Measurements from ENCODE around the gene SMO.
"Not testable (repeated sequence)": the region's sequence is repeated elsewhere in the genome, so short reads cannot be mapped to it uniquely, and the experiment has no call there.

The SMO gene

DNA sequence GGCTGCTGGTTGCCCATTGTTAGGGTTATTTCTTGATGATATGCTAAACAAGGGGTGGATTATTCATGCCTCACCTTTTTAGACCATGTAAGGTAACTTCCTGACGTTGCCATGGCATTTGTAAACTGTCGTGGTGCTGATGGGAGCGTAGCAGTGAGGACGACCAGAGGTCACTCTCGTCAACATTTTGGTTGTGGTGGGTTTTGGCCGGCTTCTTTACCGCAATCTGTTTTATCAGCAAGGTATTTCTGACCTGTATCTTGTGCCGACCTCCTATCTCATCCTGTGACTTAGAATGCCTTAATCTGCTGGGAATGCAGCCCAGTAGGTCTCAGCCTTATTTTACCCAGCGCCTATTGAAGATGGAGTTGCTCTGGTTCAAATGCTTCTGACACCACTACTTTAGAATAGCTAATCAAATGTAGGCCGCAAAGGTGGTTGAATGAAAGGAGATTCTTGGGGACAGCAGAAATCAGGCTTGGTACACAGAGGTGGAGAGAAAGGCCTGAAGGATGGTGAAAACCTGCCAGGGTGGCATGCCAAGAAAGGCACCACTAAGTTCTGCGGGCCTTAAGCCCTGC is 17.9 kb upstream of the SMO start:
- Histone ChIP-seq H3K4me1 (ENCODE audit: insufficient read depth, low read length) (peaks cover 22% of the 10 kb centered on the region), H3K36me3 (ENCODE audit: insufficient read depth, low read length) (peaks cover 10% of the 10 kb centered on the region), H3K27me3 (ENCODE audit: insufficient read depth, low read length) (peaks cover 3% of the 10 kb centered on the region; the same call in 1 of the 2 replicates), H3K9ac (ENCODE audit: low read depth, low read length) (peak overlapping the region; percentile 83; the same call in 1 of the 2 replicates), H3K9me3 (ENCODE audit: insufficient read depth, low read depth, low read length) (no peaks in the 10 kb centered on the region), H3K4me3 (ENCODE audit: low read length) (peak overlapping the region; percentile 53), H3K27ac (ENCODE audit: low read depth, low read length) (peak overlapping the region; percentile 86; the same call in 1 of the 2 replicates)
- 35% methylated on average over 11 of the region's 11 CpGs for WGBS

DNA sequence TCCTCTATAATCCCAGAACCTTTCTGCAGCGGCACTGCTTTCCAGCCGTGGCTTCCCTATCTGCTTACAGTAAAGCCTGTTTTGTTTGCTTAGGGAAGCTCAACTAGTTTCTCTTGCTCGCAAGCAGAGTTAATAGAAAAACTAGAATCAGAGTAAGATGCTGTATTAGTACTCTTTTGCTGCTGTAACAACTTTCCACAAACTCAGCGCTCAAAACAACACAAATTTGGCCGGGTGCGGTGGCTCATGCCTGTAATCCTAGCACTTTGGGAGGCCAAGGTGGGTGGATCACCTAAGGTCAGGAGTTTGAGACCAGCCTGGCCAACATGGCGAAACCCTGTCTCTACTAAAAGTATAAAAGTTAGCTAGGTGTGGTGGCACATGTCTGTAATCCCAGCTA is 14.6 kb upstream of the SMO start:
- H3K4me1 ChIP-seq (ENCODE audit: insufficient read depth, low read length) = peaks cover 12% of the 10 kb centered on the region
- H3K4me3 ChIP-seq (ENCODE audit: low read length); H3K27ac ChIP-seq (ENCODE audit: low read depth, low read length); H3K9me3 ChIP-seq (ENCODE audit: insufficient read depth, low read depth, low read length); H3K36me3 ChIP-seq (ENCODE audit: insufficient read depth, low read length); H3K9ac ChIP-seq (ENCODE audit: low read depth, low read length); H3K27me3 ChIP-seq (ENCODE audit: insufficient read depth, low read length): not testable (repeated sequence)
- WGBS = 96% methylated on average over 7 of the region's 7 CpGs

DNA sequence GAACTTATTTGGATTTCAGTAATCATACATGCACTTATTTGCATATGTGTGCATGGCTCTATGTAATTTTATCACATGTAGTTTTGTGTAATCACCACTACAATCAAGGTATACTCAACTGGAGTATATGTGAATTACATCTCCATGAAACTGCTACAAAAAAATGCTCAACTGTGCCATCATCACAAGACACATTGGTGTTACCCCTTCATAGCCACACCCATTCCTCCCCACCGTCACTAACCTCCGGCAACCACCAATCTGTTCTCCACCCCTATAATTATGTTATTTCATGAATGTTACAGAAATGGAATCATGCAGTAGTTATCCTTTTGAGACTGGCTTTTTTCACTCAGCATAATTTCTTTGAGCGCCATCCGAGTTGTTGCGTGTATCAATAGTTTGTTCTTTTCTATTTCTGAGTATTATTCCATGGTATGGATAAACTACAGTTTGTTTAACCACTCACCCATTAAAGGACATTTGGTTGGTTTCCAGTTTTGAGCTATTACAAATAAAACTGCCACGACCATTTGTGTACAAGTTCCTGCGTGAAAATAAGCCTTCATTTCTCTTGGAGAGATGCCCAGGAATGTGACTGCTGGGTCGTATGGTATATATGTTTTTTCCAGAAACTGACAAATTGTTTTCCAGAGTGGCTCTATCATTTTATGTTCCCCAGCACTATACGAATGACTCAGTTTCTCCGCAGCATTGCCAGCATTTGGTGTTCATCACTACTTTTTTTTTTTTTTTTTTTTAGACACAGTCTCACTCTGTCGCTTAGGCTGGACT is 11.3 kb upstream of the SMO start:
- H3K9ac ChIP-seq (ENCODE audit: low read depth, low read length) = no peak overlapping the region
- 95% methylated on average over 11 of the region's 11 CpGs for WGBS

DNA sequence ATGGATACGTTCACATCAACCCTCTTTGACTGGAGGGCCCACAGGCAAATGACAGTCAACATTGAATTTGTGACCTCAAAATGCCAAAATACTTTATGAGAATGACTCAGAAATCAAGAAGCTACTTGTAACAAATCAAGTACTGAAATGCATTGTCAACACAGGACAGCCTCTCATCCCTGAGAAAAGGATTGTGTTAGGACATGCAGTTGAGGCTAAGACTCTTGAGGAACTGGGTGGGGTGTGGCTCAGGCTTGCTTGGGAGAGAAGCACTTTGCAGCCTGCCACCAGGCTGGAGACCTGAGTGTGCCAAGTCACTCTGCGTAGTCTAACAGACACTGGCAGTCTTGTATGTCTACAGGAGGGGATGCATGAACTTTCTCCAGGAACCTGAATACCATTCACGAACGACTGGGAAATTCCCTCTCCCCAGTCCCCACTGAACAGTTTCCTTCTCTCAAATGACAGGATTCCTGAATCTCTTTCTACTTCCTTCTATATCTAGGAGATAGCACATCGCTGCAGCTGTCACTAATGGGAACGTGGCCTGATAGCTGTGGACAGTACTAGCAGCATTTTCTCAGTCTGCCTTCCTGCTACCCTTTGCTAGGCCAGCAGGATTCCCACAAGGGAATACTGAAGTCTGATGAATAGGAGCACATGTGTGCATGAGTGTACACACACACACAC is 3.3 kb upstream of the SMO start:
- Histone ChIP-seq H3K4me1 (ENCODE audit: insufficient read depth, low read length) (peaks cover 10% of the 10 kb centered on the region), H3K36me3 (ENCODE audit: insufficient read depth, low read length) (no peaks in the 10 kb centered on the region), H3K4me3 (ENCODE audit: low read length) (no peak overlapping the region), H3K9ac (ENCODE audit: low read depth, low read length) (no peak overlapping the region), H3K9me3 (ENCODE audit: insufficient read depth, low read depth, low read length) (peaks cover 2% of the 10 kb centered on the region; the same call in 1 of the 2 replicates), H3K27ac (ENCODE audit: low read depth, low read length) (no peak overlapping the region), H3K27me3 (ENCODE audit: insufficient read depth, low read length) (peaks cover 20% of the 10 kb centered on the region)
- 90% methylated on average over 6 of the region's 6 CpGs for WGBS

More for the DNA sequence above, 11.3 kb upstream of the SMO start:
- no peaks in the 10 kb centered on the region; the same call in 1 of the 2 replicates for H3K27me3 ChIP-seq (ENCODE audit: insufficient read depth, low read length)
- no peaks in the 10 kb centered on the region for H3K36me3 ChIP-seq (ENCODE audit: insufficient read depth, low read length)
- peaks cover 2% of the 10 kb centered on the region; the same call in 1 of the 2 replicates for H3K9me3 ChIP-seq (ENCODE audit: insufficient read depth, low read depth, low read length)
- H3K27ac ChIP-seq (ENCODE audit: low read depth, low read length) = no peak overlapping the region
- H3K4me3 ChIP-seq (ENCODE audit: low read length) = no peak overlapping the region
- H3K4me1 ChIP-seq (ENCODE audit: insufficient read depth, low read length) = no peaks in the 10 kb centered on the region

DNA sequence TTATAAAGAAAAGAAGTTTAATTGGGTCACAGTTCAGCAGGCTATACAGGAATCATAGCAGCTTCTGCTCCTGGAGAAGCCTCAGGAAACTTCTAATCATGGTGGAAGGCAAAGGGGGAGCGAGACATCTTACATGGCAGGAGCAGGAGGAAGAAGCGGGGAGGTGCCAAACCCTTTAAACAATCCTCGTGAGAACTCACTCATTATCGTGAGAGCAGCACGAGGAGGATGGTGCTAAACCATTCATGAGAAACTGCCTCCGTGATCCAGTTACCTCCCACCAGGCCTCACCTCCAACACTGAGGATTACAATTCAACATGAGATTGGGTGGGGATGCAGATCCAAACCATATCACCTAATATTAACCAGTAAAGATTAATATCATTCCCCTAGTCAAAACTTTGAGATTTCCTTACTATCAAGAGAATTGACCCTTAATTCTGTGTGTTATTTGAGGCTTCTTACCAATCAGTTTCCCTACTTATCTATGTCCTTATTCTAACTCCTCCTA is 1.6 kb upstream of the SMO start:
- H3K9me3 ChIP-seq (ENCODE audit: insufficient read depth, low read depth, low read length) = no peaks in the 10 kb centered on the region
- peaks cover 20% of the 10 kb centered on the region for H3K27me3 ChIP-seq (ENCODE audit: insufficient read depth, low read length)
- H3K27ac ChIP-seq (ENCODE audit: low read depth, low read length) = no peak overlapping the region
- H3K4me3 ChIP-seq (ENCODE audit: low read length) = no peak overlapping the region
- peaks cover 16% of the 10 kb centered on the region for H3K4me1 ChIP-seq (ENCODE audit: insufficient read depth, low read length)
- WGBS = 88% methylated on average over 6 of the region's 6 CpGs
- 0 out of 2 replicates have a peak, but pooled peaks cover 2% of the 10 kb centered on the region for H3K36me3 ChIP-seq (ENCODE audit: insufficient read depth, low read length)
- H3K9ac ChIP-seq (ENCODE audit: low read depth, low read length) = no peak overlapping the region

DNA sequence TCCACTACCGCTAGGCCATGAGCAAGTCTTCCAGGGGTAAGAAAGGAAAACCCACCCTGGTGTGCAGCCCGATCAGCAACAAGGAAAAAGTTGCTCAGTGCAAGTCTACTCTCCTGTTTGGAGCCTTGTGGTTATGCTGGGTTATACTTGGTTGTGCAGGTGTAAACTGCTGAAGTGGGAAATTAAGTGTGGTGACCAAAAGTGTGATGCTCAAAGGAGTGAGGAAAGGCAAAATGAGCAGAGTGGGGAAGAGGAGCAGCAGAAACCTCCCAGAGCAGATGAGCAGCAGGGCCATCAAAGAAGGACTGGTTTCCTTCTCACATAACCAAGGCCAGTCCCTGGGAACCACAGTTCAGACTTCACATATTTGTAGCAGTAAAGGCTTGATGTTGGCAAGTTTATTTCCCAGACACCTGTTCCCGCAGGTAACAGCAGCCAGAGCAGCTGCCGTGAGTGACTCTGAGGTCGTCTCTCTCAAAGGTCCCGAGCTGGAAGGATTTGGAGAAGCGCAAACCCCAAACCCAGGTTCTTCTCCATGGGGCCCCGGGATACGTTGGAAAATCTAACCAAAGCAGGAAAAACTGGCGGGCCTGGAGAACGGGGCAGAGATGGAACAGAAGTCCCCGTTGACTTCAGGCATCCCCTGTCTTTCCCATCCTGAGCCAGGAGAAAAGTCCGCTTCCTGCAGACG is 607 bp upstream of the SMO start:
- H3K4me3 ChIP-seq (ENCODE audit: low read length) = peak overlapping the region; percentile 90
- H3K27me3 ChIP-seq (ENCODE audit: insufficient read depth, low read length) = peaks cover 20% of the 10 kb centered on the region
- peaks cover 16% of the 10 kb centered on the region for H3K4me1 ChIP-seq (ENCODE audit: insufficient read depth, low read length)
- H3K36me3 ChIP-seq (ENCODE audit: insufficient read depth, low read length) = peaks cover 11% of the 10 kb centered on the region; the same call in 1 of the 2 replicates
- 18% methylated on average over 14 of the region's 14 CpGs for WGBS
- H3K9me3 ChIP-seq (ENCODE audit: insufficient read depth, low read depth, low read length) = no peaks in the 10 kb centered on the region
- peak overlapping the region; percentile 88; the same call in 1 of the 2 replicates for H3K27ac ChIP-seq (ENCODE audit: low read depth, low read length)
- peak overlapping the region; percentile 93 for H3K9ac ChIP-seq (ENCODE audit: low read depth, low read length)

DNA sequence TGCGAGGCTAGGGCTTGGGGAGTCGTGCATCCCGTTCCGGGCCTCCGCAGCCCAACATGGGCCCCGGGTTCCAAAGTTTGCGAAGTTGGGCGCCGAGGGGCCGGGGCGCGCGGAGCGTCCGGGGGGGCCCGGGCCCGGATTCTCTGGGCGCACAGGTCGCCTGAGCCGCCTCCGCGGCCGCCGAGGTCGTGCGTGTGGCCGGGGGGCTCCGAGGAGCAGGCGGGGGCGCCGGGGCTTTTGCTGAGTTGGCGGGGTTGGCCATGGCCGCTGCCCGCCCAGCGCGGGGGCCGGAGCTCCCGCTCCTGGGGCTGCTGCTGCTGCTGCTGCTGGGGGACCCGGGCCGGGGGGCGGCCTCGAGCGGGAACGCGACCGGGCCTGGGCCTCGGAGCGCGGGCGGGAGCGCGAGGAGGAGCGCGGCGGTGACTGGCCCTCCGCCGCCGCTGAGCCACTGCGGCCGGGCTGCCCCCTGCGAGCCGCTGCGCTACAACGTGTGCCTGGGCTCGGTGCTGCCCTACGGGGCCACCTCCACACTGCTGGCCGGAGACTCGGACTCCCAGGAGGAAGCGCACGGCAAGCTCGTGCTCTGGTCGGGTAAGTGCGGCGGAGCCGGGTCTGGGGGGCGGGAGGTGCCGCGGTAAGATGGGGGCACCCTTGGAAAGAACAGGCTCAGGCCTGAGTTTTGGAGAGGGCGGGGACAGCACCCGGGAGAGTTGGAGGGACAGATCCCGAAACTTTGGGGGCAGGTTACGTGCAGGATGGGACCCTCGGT is 643 bp downstream of the SMO start:
- peaks cover 11% of the 10 kb centered on the region; the same call in 1 of the 2 replicates for H3K36me3 ChIP-seq (ENCODE audit: insufficient read depth, low read length)
- H3K27ac ChIP-seq (ENCODE audit: low read depth, low read length) = peak overlapping the region; percentile 88
- H3K4me3 ChIP-seq (ENCODE audit: low read length) = peak overlapping the region; percentile 90
- peaks cover 16% of the 10 kb centered on the region for H3K4me1 ChIP-seq (ENCODE audit: insufficient read depth, low read length)
- no peaks in the 10 kb centered on the region for H3K9me3 ChIP-seq (ENCODE audit: insufficient read depth, low read depth, low read length)
- H3K9ac ChIP-seq (ENCODE audit: low read depth, low read length) = peak overlapping the region; percentile 93
- WGBS = under 1% methylated on average over 83 of the region's 83 CpGs
- H3K27me3 ChIP-seq (ENCODE audit: insufficient read depth, low read length) = peaks cover 20% of the 10 kb centered on the region

DNA sequence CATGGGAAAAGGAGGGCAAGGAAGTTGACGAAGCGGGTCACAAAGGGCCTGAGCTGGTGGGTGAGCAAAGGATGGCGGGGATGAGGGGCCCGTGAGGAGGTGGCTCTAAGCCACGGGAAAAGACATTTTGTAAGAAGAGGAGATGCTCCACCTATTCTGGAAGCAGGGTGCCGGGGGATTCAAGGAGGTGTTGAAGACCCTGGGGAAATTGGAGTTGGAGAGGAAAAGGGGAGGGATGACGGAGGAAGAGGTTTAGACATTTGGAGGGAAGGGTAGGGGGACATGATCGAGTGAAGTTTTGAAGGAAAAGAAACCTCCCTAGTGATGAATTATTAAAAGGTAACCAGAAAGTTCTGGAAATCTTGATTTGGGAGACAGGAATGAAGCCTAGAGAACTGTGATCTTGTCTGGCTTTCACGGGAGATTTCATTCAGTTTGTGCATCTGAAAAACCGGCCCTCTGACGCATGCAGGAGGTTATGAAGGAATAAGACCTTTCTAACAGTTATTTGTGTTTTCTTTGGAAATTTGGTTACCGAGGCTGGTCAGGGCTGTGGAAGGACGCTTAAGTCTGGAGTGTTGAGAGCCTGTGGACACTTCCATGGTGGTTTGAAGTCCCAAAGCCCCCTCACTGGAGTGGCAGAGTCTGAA is 1.4 kb downstream of the SMO start:
- H3K4me3 ChIP-seq (ENCODE audit: low read length) = peak overlapping the region; percentile 90
- no peaks in the 10 kb centered on the region for H3K9me3 ChIP-seq (ENCODE audit: insufficient read depth, low read depth, low read length)
- H3K9ac ChIP-seq (ENCODE audit: low read depth, low read length) = peak overlapping the region; percentile 93
- H3K4me1 ChIP-seq (ENCODE audit: insufficient read depth, low read length) = peaks cover 16% of the 10 kb centered on the region
- peaks cover 20% of the 10 kb centered on the region for H3K27me3 ChIP-seq (ENCODE audit: insufficient read depth, low read length)
- peaks cover 11% of the 10 kb centered on the region; the same call in 1 of the 2 replicates for H3K36me3 ChIP-seq (ENCODE audit: insufficient read depth, low read length)
- WGBS = 21% methylated on average over 13 of the region's 13 CpGs
- H3K27ac ChIP-seq (ENCODE audit: low read depth, low read length) = no peak overlapping the region

DNA sequence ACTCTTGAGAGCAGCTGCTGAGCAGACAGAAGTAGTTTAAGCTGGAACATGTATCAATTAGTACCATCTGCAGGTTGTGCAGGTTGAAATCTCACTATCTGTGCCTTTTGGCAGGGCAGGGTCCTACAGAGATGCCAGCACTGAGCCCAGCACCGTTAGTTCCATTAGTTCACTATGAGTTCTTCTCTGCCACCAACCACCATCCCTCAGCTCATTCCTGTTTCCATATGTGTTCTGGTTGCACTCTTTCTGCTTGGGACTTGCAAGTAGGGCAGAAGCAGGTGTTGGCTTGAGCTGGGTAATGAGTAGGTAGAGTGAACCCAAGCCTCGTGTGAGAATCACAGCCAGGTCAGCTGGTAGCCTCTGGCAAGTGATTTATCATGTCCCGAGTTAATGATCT is 2.8 kb downstream of the SMO start:
- H3K4me1 ChIP-seq (ENCODE audit: insufficient read depth, low read length) = peaks cover 16% of the 10 kb centered on the region
- 83% methylated on average over 3 of the region's 3 CpGs for WGBS
- 0 out of 2 replicates have a peak, but pooled peaks cover 2% of the 10 kb centered on the region for H3K9me3 ChIP-seq (ENCODE audit: insufficient read depth, low read depth, low read length)

More for the DNA sequence above, 2.8 kb downstream of the SMO start:
- Histone ChIP-seq H3K9ac (ENCODE audit: low read depth, low read length) (no peak overlapping the region), H3K27ac (ENCODE audit: low read depth, low read length) (no peak overlapping the region), H3K36me3 (ENCODE audit: insufficient read depth, low read length) (peaks cover 16% of the 10 kb centered on the region; the same call in 1 of the 2 replicates), H3K27me3 (ENCODE audit: insufficient read depth, low read length) (peaks cover 16% of the 10 kb centered on the region), H3K4me3 (ENCODE audit: low read length) (no peak overlapping the region)
